ENCODE data around the gene TCF4. TPM values are rescaled to one million over a fixed set of nuclear protein-coding genes. Genes with fewer than 3 reads are reported as not detected.
"Not testable (repeated sequence)": the region's sequence is repeated elsewhere in the genome, so short reads cannot be mapped to it uniquely, and the experiment has no call there.

TCF4 gene
- total RNA-seq, 2 donors from 2014 or later = 31.6 to 34.0 TPM

- no peak for TF ChIP-seq CTCF (IDR thresholded peaks at IDR 0.05)
- TF ChIP-seq POLR2A (IDR thresholded peaks at IDR 0.05) = no peak
- no peak for ATAC-seq
- DNase-seq = no peak
- Histone ChIP-seq H3K27ac (no peak overlapping the region), H3K36me3 (replicated peaks in 1 of 2; ENCODE audit: insufficient read depth in 1 of 2, low read depth in 2 of 2) (no peaks in the 10 kb centered on the region), H3K9me3 (no peaks in the 10 kb centered on the region), H3K27me3 (no peaks in the 10 kb centered on the region), H3K4me1 (no peaks in the 10 kb centered on the region), H3K4me3 (no peak overlapping the region)
- intact Hi-C loops (cut with DNase I) = no loop called here
- WGBS, 2 donors = 90 to 91% methylated on average over 5 of the region's 5 CpGs
Measured at GRCh38 chr18:55475467-55475866, 112.5 kb downstream of the TCF4 start.

- no peaks in the 10 kb centered on the region for H3K9me3 ChIP-seq
- no peak for ATAC-seq
- no peak for TF ChIP-seq CTCF (IDR thresholded peaks at IDR 0.05)
- no peak for TF ChIP-seq POLR2A (IDR thresholded peaks at IDR 0.05)
- no peaks in the 10 kb centered on the region for H3K36me3 ChIP-seq (replicated peaks in 1 of 2; ENCODE audit: insufficient read depth in 1 of 2, low read depth in 2 of 2)
- H3K4me1 ChIP-seq = no peaks in the 10 kb centered on the region
- H3K4me3 ChIP-seq = no peak overlapping the region
- intact Hi-C loops (cut with DNase I) = no loop called here
- no peak for DNase-seq
- H3K27ac ChIP-seq = no peak overlapping the region
- H3K27me3 ChIP-seq = no peaks in the 10 kb centered on the region
Measured at GRCh38 chr18:55473560-55473959, 114.4 kb downstream of the TCF4 start.

- ATAC-seq = no peak
- WGBS, 2 donors = 64 to 68% methylated on average over 2 of the region's 2 CpGs
- Histone ChIP-seq H3K27ac (no peak overlapping the region), H3K4me3 (no peak overlapping the region), H3K27me3 (no peaks in the 10 kb centered on the region), H3K4me1 (no peaks in the 10 kb centered on the region), H3K36me3 (replicated peaks in 1 of 2; ENCODE audit: insufficient read depth in 1 of 2, low read depth in 2 of 2) (no peaks in the 10 kb centered on the region), H3K9me3 (no peaks in the 10 kb centered on the region)
- intact Hi-C loops (cut with DNase I) = no loop called here
- TF ChIP-seq CTCF (IDR thresholded peaks at IDR 0.05) (no peak), POLR2A (IDR thresholded peaks at IDR 0.05) (no peak)
- no peak for DNase-seq
Measured at GRCh38 chr18:55473058-55473457, 114.9 kb downstream of the TCF4 start.

GRCh38 chr18:55470826-55471225 lies 117.2 kb downstream of the TCF4 start:
- intact Hi-C loops (cut with DNase I) = no loop called here
- Histone ChIP-seq H3K27me3 (no peaks in the 10 kb centered on the region), H3K9me3 (no peaks in the 10 kb centered on the region), H3K36me3 (replicated peaks in 1 of 2; ENCODE audit: insufficient read depth in 1 of 2, low read depth in 2 of 2) (no peaks in the 10 kb centered on the region), H3K4me3 (no peak overlapping the region), H3K4me1 (no peaks in the 10 kb centered on the region), H3K27ac (no peak overlapping the region)
- TF ChIP-seq POLR2A (IDR thresholded peaks at IDR 0.05) (no peak), CTCF (IDR thresholded peaks at IDR 0.05) (no peak)
- DNase-seq (no peak), ATAC-seq (no peak)
- WGBS, 2 donors = 91 to 93% methylated on average over 4 of the region's 4 CpGs

GRCh38 chr18:55469134-55469533 lies 118.9 kb downstream of the TCF4 start:
- DNase-seq; intact Hi-C loops (cut with DNase I); ATAC-seq; H3K27me3 ChIP-seq; H3K9me3 ChIP-seq; H3K4me3 ChIP-seq; H3K27ac ChIP-seq; H3K36me3 ChIP-seq (replicated peaks in 1 of 2; ENCODE audit: insufficient read depth in 1 of 2, low read depth in 2 of 2); H3K4me1 ChIP-seq: not testable (repeated sequence)
- 94 to 96% methylated on average over 8 of the region's 8 CpGs for WGBS, 2 donors
